GM21786 (cell line): ENCODE measurements around the gene TMEM263.
"Not testable (repeated sequence)": the region's sequence is repeated elsewhere in the genome, so short reads cannot be mapped to it uniquely, and the experiment has no call there.

Source experiments
- ATAC-seq: cut with Tn5 transposase; IDR thresholded peaks from one replicate; pipeline ENCODE4 v1.9.1; 2021; ENCODE audit not compliant: unreplicated experiment

TMEM263 gene

GRCh38 chr12:106955377-106956047, at the start of gene TMEM263:
TSS of gene TMEM263 (plus strand) at chr12:106955907. CDS start at chr12:106967117, 11,210 bp downstream.
- ATAC-seq, result peak; percentile 69

GRCh38 chr12:106906715-106907114, 49.0 kb upstream of the TMEM263 start:
- ATAC-seq, result no peak

GRCh38 chr12:106907411-106907810, 48.3 kb upstream of the TMEM263 start:
- no peak for ATAC-seq

- ATAC-seq, result no peak
Observed at GRCh38 chr12:106907846-106908245, 47.9 kb upstream of the TMEM263 start.

GRCh38 chr12:106908561-106908960, 47.1 kb upstream of the TMEM263 start:
- no peak for ATAC-seq

GRCh38 chr12:106910202-106910601, 45.5 kb upstream of the TMEM263 start:
- ATAC-seq, result peak; percentile 76

- ATAC-seq, result no peak
Observed at GRCh38 chr12:106911581-106911980, 44.1 kb upstream of the TMEM263 start.

- ATAC-seq, result no peak
Observed at GRCh38 chr12:106913456-106913855, 42.3 kb upstream of the TMEM263 start.

- ATAC-seq, result peak; percentile 59
Observed at GRCh38 chr12:106914796-106915634, 40.7 kb upstream of the TMEM263 start.

- ATAC-seq, result no peak
Observed at GRCh38 chr12:106915635-106916026, 40.1 kb upstream of the TMEM263 start.

- ATAC-seq, result no peak
Observed at GRCh38 chr12:106917503-106917902, 38.2 kb upstream of the TMEM263 start.

- no peak for ATAC-seq
Observed at GRCh38 chr12:106918746-106919145, 37.0 kb upstream of the TMEM263 start.

- no peak for ATAC-seq
Observed at GRCh38 chr12:106919910-106920544, 35.7 kb upstream of the TMEM263 start.

GRCh38 chr12:106921976-106922375, 33.7 kb upstream of the TMEM263 start:
- ATAC-seq, result not testable (repeated sequence)

- ATAC-seq, result not testable (repeated sequence)
Observed at GRCh38 chr12:106923594-106923993, 32.1 kb upstream of the TMEM263 start.

GRCh38 chr12:106924268-106924861, 31.3 kb upstream of the TMEM263 start:
- ATAC-seq, result no peak

- no peak for ATAC-seq
Observed at GRCh38 chr12:106926657-106927056, 29.1 kb upstream of the TMEM263 start.

- ATAC-seq, result no peak
Observed at GRCh38 chr12:106934277-106934676, 21.4 kb upstream of the TMEM263 start.

GRCh38 chr12:106941481-106942156, 14.1 kb upstream of the TMEM263 start:
- no peak for ATAC-seq

GRCh38 chr12:106942775-106943174, 12.9 kb upstream of the TMEM263 start:
- ATAC-seq, result no peak
